Fibroblast of gingiva (primary cell): Measurements from ENCODE around the gene PADI4.
"Not testable (repeated sequence)": the region's sequence is repeated elsewhere in the genome, so short reads cannot be mapped to it uniquely, and the experiment has no call there.

Source experiments
- DNase-seq: peaks from one replicate; pipeline ENCODE4 v3.0.0-alpha.2; 2011; ENCODE audit warnings: low read depth

The PADI4 gene

GRCh38 chr1:17397910-17398695 is 90.1 kb downstream of the PADI4 start:
- DNase-seq: no peak

DNA sequence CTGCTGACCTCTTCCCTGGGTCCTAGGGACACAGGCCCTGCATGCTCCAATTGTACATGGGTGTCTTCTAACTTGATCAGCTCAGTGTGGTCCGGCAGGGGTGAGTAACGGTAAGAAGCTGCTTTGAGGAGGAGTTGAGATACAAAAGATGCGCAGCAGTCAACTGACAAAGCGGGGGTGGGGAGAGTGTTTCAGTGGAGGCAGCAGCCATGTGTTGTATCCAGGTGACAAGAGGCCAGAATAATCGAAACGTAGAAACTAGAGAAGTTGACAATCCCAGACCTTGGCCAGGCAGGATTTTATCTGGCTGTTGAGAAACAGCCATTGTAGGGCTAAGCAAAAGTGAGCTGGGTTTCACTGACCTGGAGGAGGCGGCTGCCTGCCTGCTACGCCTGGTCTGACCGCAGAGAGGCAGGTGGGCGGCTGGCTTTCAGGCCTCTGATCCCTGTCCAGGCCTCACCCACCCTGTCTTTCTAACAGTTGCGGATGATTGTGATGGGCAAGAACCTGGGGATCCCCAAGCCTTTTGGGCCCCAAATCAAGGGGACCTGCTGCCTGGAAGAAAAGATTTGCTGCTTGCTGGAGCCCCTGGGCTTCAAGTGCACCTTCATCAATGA is 92.8 kb downstream of the PADI4 start:
- no peak for DNase-seq

DNA sequence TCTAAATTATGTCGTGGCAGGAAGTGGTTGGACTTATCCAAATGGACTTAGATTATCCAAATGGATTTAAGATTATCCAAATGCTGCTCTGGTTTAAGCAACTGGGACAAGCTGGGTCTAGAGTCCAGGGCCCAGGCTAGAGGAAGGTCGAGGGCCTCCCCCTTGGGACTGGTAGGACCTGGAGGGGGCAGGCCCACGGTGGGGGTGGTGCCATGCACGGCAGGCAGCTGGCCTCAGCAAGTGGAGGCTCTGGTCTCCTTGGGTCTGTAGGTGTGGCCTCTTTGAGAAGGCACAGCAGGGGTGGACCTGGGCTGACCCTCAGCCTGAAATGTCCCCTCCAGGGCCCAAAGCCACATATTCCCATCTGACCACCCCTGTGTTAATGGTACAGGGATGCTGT is 93.8 kb downstream of the PADI4 start:
- DNase-seq: no peak

GRCh38 chr1:17403081-17403480 is 95.1 kb downstream of the PADI4 start:
- no peak for DNase-seq

GRCh38 chr1:17404034-17404684 is 96.2 kb downstream of the PADI4 start:
- DNase-seq: no peak

GRCh38 chr1:17404820-17405219 is 96.8 kb downstream of the PADI4 start:
- no peak for DNase-seq

DNA sequence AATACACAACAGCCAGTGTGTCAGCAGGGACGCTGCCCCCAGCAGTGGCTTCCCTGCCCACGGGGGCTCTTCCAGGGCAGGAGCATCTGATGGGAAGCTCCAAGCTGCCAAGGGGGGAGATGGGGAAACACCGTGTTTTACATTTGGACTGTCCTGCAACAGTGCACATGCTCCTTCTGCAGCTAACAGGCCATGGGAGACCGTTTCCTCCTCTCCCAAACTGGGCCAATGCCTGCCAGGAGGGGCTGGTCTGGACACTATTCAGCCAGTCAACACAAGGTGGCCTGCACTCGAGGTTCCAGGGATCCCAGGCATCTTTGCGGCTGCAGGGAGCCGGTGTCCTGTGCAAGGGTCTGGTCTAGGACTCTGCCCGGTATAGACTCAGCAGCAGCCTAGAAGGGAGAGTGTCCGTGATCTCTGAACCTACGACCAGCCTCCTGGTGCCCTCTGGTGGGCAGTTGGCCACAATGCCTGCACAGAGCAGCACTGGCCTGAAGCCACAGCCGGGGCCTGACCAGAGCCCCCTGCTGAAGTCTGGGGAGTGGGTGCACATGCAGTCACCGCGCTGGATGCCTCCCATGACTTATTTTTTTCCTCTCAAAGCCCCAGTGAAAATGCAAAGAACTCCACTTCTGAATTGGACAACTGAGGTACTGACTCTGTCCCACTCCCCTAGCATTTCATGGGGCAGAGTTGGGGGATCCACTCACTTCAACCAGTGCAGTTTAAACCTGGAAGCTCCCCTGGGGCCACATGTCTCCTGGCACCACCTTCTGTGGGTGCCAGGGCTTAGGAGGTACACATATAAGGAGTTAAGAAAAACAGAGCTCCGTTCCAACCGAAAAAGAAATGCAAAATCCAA is 98.1 kb downstream of the PADI4 start:
- peak; percentile 48 for DNase-seq

- not testable (repeated sequence) for DNase-seq
These were observed 98.9 kb downstream of the PADI4 start for GRCh38 chr1:17406760-17407475.

DNA sequence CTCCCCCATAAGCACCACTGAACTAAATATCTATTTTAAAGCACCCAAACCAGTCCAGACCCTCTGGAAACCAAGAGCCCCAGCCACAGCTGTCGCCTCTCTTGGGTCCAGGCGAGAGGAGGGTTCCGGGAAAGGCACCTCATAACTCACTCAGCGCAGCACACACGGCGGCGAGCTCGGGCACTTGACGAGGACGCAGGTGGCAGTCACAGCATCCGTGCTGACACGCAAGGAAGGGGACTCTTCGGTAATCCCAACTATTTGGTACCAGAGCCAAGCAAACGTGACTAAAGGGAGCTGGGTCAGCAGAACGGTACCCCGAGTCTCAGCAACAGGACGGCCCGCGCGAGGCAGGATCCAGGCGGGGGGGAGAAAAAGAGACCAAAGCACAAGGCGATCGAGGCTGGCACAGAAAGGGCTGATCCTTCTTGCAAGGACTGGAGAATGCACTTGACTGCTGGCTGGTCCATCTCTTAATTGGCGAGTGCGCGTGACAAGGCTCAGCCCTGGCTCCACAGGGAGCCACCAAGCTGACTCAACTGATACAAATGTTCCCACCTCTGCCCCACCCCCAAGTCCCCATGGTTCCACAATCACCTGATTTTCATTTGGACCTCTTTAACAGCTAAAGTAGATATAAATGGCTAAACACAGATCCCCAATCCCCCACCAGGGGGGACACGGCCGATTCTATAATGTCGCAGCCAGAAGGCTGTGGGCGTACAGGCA is 100.0 kb downstream of the PADI4 start:
- not testable (repeated sequence) for DNase-seq

DNA sequence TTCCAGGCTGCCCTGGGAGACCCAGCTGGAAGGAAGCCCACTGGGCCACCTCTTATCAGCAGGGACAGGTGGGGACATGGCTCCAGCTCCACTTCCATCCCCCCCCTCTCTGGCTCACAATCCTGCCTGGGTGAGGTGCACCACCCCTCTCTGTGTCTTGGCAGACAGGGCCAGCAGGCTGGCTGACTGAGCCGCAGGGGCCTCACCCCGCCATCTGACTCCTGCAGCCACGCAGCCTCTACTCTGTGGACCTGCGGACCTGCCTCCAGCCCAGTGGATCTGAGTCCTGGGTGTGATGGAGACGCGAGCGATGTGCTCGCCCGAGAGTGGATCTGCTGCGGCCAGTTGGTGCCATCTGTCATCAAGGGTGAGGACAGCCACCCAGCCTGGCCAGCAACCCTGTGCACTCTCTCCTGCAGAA is 101.4 kb downstream of the PADI4 start:
- no peak for DNase-seq

GRCh38 chr1:17412093-17412870 is 104.3 kb downstream of the PADI4 start:
- no peak for DNase-seq
